ENCODE measurements around the gene URB1.

The URB1 gene

GRCh38 chr21:32340863-32341848, 51.7 kb downstream of the URB1 start:
- ATAC-seq, result no peak

DNA sequence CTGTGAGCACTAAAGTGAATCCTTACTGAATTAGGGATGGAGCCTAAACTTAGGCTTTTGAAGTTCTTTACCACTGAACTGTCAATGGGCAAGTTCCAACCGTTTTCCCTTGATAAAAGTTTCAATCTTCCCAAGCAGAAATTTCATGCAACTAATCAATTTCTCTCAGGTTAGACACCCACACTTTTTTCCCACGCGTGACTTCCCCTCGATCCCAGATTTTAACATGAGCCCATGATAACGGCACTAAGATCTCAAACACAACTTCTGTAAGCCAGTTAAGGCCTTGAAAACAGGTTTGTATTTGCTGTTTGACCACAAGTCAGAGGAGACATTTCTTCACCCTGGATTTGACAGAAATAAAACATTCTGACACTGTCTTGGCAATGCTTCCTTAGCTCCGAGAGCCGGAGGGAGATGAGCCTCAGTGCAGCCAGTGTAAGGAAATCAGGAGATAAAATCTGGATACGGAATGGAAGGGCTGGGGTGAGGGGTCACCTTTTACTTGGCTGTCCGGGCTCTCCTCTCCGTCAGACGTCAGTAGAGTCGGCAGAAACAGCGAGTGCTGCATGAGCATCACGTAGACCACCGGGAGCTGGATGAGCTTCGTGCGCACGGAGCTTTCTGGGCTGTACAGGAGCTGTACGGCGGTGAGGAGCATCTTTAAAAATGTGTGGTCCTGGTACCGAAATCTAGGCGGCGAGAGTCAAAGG, 54.4 kb downstream of the URB1 start:
- ATAC-seq, result no peak

DNA sequence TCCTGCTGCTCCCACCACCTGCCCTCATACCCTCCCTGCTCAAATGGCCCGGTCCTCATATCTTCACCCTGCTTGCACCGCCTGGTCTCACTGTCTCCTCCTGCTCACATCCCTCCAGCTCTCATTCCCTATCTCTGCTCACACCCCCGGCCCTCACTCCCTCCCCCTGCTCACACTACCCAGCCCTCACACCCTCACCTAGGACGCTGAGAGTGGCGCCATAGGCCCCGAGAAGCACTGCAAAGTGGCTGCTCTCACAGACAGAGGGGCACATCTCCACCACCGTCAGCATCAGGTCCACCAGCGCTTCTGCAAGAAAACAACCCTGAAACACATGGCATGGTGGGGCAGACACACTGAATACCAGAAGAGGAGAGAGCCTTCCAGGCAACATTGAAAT, 55.6 kb downstream of the URB1 start:
- no peak for ATAC-seq

- no peak for ATAC-seq
Observed at GRCh38 chr21:32336711-32337110, 56.1 kb downstream of the URB1 start.

GRCh38 chr21:32335601-32336575, 56.9 kb downstream of the URB1 start:
- no peak for ATAC-seq

- no peak for ATAC-seq
Observed at GRCh38 chr21:32334980-32335531, 57.8 kb downstream of the URB1 start.

DNA sequence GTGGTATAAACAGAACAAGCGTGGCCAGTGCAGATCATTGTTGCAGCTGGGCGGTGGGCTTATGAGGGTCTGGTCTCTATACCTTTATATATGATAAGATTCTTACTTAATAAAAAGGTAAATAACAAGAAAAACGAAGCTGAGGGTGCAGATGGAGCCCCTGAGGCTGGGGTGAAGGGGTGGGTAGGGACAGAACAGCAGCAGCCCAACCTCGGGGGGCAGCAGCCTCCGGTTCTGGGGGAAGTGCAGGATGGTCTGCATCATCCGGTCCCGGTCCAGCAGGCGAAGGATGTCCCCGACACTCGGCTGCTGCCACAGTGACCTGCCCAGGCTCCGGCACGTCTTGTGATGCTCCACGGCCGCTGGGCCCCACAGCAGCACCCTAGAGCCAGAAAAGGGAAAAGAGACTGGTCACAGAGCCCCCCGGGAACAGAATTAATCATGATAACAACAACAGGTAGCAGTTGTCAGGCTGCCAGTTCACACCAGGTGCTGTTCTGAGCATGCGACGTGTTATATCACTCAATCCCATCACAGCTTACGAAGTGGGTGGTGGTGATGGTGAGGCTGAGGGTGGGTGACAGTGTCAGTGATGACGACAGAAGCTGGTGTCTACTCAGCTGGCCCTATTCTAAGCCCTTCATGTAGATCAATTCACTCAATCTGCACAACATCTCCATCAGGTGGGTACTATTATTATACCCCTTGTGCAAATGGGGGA, 58.7 kb downstream of the URB1 start:
- ATAC-seq, result no peak

DNA sequence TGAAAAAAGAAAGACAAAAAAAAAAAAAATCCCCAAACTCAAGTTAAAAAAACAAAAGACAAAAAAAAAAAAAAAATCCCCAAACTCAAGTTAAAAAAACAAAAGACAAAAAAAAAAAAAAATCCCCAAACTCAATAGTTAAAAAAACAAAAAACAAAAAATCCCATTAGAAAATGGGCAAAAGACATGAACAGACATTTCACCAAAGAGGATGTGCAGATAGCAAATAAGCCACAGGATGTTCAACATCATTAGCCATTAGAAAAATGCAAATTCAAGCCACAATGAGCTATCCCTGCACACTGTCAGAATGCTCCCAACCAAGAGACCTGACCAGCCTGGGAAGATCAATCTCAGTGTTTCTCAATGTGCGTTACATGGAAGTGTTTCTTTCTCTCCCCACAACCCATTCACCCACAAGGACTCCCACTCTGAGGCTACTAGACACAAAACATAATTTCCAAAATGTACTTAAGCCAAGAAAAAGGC, 60.3 kb downstream of the URB1 start:
- no peak for ATAC-seq

DNA sequence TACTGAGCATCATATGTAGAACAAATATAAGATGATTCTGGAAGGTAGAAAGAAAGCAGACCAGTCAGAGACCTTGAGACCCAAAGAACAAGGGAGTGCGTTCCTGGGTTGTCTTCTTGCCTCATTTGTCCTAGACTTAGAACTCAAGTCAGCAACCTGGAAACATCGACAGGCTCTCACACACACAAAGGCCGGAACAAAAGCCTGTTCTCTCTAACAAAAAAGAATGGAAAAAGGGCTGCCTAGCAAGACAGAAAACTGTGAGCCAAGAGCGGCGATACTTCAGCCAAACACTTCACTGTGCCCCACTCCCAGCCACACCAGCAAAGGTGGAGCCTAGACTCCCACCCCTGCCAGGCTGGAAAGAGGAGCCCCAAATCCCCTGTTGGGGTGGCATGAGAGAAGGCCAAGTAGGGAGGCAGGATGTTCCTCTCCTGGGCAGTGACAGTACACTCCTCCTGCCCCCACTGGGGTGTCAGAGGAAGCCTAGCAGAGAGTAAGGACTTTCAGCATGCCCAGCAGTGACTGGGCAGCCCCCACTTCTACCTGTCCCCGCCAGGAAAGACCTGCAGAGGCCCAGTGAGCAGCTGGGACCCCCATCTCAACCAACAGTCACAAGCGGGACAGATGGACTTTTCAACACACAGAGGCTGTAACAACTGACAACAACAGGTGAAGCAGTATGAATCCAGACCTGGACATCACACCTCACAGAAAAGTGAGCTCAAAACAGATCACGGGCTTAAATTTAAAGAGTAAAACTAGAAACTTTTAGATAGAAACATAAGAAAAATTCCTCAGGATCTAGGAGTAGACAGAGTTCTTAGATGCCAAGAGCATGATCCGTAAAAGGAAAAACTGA, 61.1 kb downstream of the URB1 start:
- no peak for ATAC-seq

DNA sequence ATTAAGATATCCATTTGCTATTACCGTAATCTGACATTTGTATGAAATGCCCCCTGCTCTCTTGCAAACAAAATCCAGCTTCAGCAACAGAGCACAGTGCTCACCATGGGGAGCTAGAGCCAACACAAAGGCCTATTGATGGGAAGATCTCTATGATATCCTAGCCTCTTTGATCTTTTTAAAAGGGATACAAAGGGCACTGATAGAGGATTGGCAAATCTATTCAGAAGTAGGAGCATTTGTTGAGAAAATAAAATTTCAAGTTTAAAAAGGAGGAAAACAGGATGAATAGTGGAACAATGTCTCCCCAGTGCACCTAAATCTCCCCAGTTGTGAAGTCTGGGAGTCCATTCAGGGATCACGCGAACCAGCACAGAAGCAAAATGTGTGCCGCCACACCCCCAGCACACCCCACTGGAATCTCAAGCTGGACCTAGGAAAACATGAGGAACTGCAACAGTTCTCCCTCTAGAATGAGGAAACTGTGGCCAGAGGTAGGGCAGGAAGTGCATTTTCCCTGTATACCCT, 62.0 kb downstream of the URB1 start:
- ATAC-seq, result no peak

GRCh38 chr21:32329776-32330175, 63.0 kb downstream of the URB1 start:
- ATAC-seq, result no peak

DNA sequence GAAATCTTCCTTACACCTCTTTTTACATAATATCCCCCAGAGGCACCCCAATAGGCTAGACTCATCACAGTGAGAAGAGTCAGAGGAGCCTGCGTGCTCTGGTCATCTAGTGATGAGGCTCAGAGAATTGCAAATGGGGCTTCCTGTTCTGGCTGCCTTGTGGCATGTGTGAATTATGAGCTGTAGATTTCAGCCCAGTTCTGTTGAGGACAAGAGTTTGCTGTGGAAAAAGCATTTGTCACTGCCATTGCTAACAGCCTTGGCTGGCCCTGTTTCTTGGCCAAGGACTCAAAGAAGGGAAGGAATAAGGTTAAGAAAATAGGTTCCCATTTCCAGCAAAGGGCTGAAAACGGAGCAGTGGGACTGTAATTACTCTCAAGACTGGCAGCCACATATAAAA, 63.5 kb downstream of the URB1 start:
- no peak for ATAC-seq

DNA sequence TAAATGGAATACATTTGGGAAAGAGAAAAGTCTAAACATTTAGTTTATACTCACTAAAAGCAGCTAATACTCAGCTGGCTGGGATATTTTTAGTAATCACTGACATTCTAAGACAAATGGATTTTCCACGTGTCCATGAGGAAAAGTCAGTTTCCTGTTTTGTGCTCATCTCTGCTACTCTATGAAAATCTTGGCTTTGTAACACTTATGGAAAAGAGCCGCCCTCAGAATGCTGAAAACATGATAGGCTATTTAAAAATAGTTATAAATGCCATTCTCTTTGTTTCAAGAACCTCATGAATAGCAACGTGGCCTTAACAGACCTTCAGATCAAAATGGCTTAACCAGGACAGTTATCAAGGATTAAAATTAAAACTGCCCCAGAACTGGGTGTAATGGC, 64.2 kb downstream of the URB1 start:
- no peak for ATAC-seq

DNA sequence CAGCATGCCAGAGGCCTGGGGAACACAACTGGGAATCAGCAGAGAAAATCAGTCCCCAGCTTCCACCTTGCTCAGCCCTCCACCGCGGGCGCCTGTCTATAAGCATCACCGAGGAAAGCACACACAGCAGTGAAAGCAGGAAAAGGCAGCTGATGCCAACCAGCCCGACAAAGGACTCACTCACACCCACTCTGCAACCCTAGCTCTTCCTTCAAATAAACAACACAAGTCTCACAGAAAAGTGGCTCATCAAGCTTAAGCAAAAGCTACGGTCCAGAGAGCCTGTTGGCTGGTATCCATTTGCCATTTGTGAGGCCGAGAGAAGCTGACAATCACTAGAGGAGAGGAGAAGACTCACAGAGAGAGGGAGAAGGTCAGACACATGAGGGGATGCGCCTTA, 67.1 kb downstream of the URB1 start:
- no peak for ATAC-seq

GRCh38 chr21:32322676-32323075, 70.1 kb downstream of the URB1 start:
- no peak for ATAC-seq

DNA sequence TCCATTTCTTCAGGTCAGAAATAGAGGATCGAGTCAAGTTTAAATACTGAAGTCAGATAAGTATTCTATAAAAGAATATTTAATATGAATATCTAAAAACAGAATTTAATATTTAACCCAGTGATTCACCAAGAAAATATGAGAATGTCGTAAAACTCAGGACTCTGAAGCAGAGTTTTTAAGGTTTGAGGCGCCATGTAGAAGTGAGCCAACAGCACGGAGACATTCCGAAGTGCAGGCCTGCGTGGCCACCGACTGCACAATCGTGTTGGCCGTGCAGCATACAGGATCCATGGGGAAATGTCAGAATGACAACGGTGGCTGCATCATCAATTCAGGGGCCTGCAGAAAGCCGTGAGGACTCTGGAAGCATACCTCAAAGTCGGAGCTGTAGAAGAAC, 70.7 kb downstream of the URB1 start:
- ATAC-seq, result no peak

- ATAC-seq, result no peak
Observed at GRCh38 chr21:32321480-32321879, 71.3 kb downstream of the URB1 start.

DNA sequence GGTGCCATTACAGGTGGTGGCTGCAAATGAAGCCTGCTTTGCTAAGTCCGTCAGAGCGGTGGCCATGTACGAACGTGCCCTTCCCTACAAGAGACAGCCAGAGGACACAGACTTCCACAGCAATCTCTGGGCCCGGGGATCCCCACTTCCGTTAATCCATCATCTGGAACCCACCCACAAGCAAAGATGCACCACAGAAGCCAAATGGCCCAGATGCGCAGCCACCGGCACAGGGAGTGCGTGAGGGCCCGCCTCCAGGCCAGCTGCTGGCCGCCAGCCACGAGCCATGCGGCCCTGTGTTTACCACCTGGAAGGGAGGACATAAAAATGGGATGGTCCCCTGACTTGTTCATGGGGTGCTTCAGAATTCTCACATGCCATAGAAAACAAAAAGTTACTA, 72.1 kb downstream of the URB1 start:
- no peak for ATAC-seq

DNA sequence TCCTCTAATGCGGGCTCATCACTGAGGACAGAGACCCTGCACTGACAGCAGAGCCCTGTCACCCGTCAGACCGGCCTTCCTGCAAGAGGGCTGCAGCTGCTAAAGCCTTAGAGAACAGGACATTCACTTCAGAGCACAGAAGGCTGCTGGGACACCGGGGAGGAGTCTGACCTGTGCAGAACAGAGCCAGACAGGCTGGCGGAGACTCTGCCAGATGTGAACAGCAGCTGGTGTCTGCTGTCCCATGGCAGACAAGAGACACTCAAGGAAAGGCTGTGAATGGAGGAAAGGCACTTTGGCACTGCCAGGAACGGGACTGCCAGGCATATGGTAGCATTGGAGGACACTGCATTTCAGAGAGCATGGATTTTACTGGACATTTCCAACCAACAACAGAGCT, 72.8 kb downstream of the URB1 start:
- no peak for ATAC-seq

- ATAC-seq, result no peak
Observed at GRCh38 chr21:32319012-32319411, 73.8 kb downstream of the URB1 start.

Measured in activated CD4-positive, CD25-positive, alpha-beta regulatory T cell treated with anti-CD3 and anti-CD28 coated beads, Interleukin-2, amount 50 U/mL, for 24 hours (primary cell).